K562 (cell line): ENCODE results near the gene UBE3D.

Source experiments
- ATF2 ChIP-seq: sonication (generic); formaldehyde crosslinking; IDR thresholded peaks from 2 replicates; pipeline ENCODE4 v1.8.1; 2022; ENCODE audit warnings: missing genetic modification reagents
- CTCF ChIP-seq, 3 experiments: IDR thresholded peaks in 2 of 3; conservative IDR thresholded peaks in 1 of 3; 2 replicates each; pipeline ENCODE4 v1.5.1; 2011 to 2012; ENCODE audit warnings: low read length in 3 of 3, mild to moderate bottlenecking in 3 of 3, control low read depth in 2 of 3, improper control_type of control experiment in 1 of 3, inconsistent platforms in 1 of 3, low read depth in 1 of 3, mixed read lengths in 1 of 3, moderate library complexity in 1 of 3; ENCODE audit not compliant: insufficient read depth in 2 of 3
- FOXM1 ChIP-seq, 2 experiments: fragments of 450-650 bp in 1 of 2; sonication (generic) in 1 of 2; formaldehyde crosslinking in 1 of 2; IDR thresholded peaks; 2 replicates each; pipeline versions ENCODE4 v1.6.1 to v1.9.0; 2017 to 2022; ENCODE audit warnings: low read depth in 2 of 2, mild to moderate bottlenecking in 2 of 2, missing genetic modification reagents in 1 of 2, moderate library complexity in 1 of 2
- LARP7 ChIP-seq: fragments of 450-650 bp; IDR thresholded peaks from 2 replicates; pipeline ENCODE4 v1.6.1; 2016
- MAX ChIP-seq: sonication (generic); formaldehyde crosslinking; IDR thresholded peaks from 2 replicates; pipeline ENCODE4 v1.9.0; 2022; ENCODE audit warnings: mild to moderate bottlenecking, missing genetic modification reagents
- MED1 ChIP-seq: sonication (generic); formaldehyde crosslinking; IDR thresholded peaks from 2 replicates; pipeline ENCODE4 v1.8.1; 2023; ENCODE audit warnings: missing genetic modification reagents, borderline replicate concordance
- PRPF4 ChIP-seq: fragments of 200-400 bp; formaldehyde crosslinking; IDR thresholded peaks from one replicate; pipeline ENCODE4 v1.6.1; 2017; ENCODE audit warnings: low read length, low read depth, mild to moderate bottlenecking; ENCODE audit not compliant: insufficient read depth, poor library complexity, severe bottlenecking
- RBM15 ChIP-seq: fragments of 200-400 bp; formaldehyde crosslinking; IDR thresholded peaks from 2 replicates; pipeline ENCODE4 v1.6.1; 2018; ENCODE audit warnings: mild to moderate bottlenecking, low read length, moderate library complexity; ENCODE audit not compliant: insufficient read depth
- RNF219 ChIP-seq: fragments of 250-450 bp; sonication (Bioruptor Pico); IDR thresholded peaks from 2 replicates; pipeline ENCODE4 v1.5.0; 2022; ENCODE audit warnings: mild to moderate bottlenecking
- TAF1 ChIP-seq: IDR thresholded peaks from 2 replicates; pipeline ENCODE4 v1.6.1; 2011; ENCODE audit warnings: mild to moderate bottlenecking, low read length, moderate library complexity; ENCODE audit not compliant: insufficient read depth, control insufficient read depth, severe bottlenecking; ENCODE audit errors: extremely low read depth
- TAF15 ChIP-seq: fragments of 200-400 bp; formaldehyde crosslinking; IDR thresholded peaks from 2 replicates; pipeline ENCODE4 v1.6.1; 2017; ENCODE audit warnings: mild to moderate bottlenecking, low read depth, low read length, moderate library complexity
- ZHX1 ChIP-seq: fragments of 150-350 bp; conservative IDR thresholded peaks from 2 replicates; pipeline ENCODE4 v1.6.1; 2014; ENCODE audit warnings: low read length
- ZNF583 ChIP-seq: fragments of 250-450 bp; sonication (Bioruptor Pico); IDR thresholded peaks from 2 replicates; pipeline ENCODE4 v1.4.0; 2020
- ZSCAN29 ChIP-seq: fragments of 450-650 bp; IDR thresholded peaks from 2 replicates; pipeline ENCODE4 v1.6.1; 2017

- TF ChIP-seq ZNF583 (CRISPR knock-in tag) (no peak), MAX (CRISPR knock-in tag) (no peak), TAF1 (no peak), ATF2 (no peak), PRPF4 (no peak), FOXM1 (IDR thresholded peaks at IDR 0.05; ENCODE audit: low read depth) (no peak), FOXM1 (CRISPR knock-in tag; IDR thresholded peaks at IDR 0.05; ENCODE audit: low read depth) (no peak), RNF219 (CRISPR knock-in tag) (no peak), TAF15 (no peak), CTCF (IDR thresholded peaks at IDR 0.05 in 2 of 3, conservative IDR thresholded peaks at IDR 0.05 in 1 of 3; ENCODE audit: insufficient read depth in 2 of 3, low read depth in 1 of 3, low read length in 3 of 3) (no peak), RBM15 (no peak), ZSCAN29 (no peak), LARP7 (no peak), MED1 (CRISPR knock-in tag) (no peak), ZHX1 (no peak)
These were observed 184.1 kb downstream of the UBE3D start for GRCh38 chr6:82881519-82881918.
